HL-60/S4 (cell line): Measurements from ENCODE around the gene HSDL2.
"Not testable (repeated sequence)": the region's sequence is repeated elsewhere in the genome, so short reads cannot be mapped to it uniquely, and the experiment has no call there.

Experiments used
- in situ Hi-C: fragments of 300-500 bp; cut with MboI; formaldehyde crosslinking; loops from 2 replicates; pipeline ENCODE4 v1.14.3; 2022; ENCODE audit warnings: low sequenced_read_pairs

Gene HSDL2

DNA sequence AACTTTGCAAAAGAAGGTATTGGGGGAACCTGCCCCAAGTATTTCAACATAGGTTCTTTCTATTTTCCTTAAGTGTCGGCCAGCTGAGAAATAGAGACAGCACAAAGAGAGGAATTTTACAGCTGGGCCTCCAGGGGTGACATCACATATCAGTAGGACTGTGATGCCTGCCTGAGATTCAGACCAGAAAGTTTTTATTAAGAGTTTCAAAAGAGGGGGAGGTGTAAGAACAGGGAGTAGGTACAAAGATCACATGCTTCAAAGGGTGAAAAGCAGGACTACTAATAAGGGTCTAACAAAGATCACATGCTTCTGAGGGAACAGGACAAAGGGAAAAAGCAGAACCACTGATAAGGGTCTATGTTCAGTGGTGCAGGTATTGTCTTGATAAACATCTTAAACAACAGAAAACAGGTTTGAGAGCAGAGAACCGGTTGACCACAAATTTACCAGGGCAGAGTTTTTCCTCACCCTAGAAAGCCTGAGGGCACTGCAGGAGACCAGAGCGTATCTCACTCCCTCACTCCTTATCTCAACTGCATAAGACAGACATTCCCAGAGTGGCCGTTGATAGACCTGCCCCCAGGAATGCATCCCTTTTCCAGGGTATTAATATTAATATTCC lies 12.1 kb downstream of the HSDL2 start:
- in situ Hi-C loops: not testable (repeated sequence)

DNA sequence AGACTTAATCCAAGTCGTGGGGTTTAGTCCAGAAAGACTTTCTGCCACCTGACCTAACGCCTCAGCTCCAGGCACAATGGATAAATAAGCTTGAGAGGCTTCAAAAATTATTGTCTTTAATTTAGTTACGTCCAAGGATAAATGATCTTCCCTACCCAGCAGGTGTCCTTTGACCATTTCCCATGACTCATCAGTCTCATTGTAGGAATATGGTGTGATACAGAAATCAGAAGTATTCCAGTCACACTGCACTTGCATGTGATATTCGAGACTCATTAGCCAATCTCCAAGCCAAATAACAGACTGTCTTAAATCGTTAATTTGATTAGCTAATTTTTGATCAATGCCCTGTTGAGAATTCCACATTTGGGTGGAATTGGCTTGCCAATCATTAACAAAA lies 13.2 kb downstream of the HSDL2 start:
- in situ Hi-C loops: not testable (repeated sequence)

DNA sequence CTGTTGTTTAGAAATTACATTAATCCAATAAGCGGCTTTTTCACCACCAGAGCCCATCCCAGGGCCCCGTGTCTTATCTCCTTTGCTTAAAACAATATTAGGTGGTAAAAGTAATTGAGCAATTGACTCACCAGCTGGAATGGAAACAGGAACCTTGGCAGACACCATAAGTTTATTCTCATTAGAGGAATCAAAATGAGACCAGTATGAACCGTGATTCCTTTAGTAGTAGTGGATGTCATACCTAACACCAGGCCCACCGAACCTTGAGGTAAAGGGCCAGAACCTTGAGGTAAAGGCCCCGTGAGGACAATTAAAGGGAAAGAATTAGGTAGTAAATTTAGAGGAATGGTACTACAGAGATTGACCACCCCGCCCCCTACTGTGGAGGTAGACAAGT lies 16.5 kb downstream of the HSDL2 start:
- in situ Hi-C loops: no loop called here

DNA sequence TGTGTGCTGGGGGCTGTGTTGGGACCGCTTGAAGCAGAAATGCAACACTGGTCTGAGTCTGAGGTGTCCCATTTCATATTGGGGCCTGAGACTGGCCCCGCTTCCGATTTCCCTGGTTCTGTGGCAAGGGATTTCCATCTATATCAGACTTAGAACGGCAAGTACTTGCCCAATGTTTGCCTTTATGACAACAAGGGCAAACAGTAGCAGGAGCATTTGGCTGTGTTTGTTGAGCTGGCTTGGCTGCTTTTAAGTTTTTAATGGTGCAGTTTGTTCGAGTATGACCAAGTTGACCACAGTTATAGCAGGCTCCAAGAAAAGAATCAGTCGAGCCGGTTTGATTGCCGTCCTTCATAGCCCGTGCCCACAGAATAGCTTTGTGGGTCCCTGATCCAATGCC lies 17.0 kb downstream of the HSDL2 start:
- in situ Hi-C loops: no loop called here

DNA sequence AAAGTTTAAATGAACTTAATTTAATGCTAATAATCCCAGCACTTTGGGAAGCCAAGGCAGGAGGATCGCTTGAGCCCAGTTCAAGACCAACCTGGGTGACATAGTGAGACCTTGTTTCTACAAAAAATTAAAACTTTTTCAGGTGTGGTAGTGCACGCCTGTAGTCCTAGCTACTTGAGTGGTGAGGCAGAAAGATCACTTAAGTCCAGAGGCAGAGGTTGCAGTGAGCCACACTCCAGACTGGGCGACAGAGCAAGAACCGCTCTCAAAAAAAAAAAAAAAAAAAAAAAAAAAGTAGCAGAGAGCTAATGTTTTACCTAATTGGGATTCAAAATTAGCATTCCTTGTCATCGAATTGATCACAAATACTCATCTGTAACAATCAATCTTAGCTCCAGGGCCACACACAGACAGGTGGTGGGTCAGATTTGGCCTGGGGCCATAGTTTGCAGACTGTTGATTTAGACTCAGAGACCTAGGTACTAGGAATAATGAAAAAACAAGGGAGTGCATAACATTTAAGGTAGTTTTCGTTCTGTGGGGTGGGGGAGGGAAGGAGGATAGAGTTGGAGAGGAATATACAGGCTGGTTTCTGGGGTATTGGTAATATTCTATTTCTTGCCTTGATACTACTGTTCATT lies 21.4 kb downstream of the HSDL2 start:
- in situ Hi-C loops: no loop called here

DNA sequence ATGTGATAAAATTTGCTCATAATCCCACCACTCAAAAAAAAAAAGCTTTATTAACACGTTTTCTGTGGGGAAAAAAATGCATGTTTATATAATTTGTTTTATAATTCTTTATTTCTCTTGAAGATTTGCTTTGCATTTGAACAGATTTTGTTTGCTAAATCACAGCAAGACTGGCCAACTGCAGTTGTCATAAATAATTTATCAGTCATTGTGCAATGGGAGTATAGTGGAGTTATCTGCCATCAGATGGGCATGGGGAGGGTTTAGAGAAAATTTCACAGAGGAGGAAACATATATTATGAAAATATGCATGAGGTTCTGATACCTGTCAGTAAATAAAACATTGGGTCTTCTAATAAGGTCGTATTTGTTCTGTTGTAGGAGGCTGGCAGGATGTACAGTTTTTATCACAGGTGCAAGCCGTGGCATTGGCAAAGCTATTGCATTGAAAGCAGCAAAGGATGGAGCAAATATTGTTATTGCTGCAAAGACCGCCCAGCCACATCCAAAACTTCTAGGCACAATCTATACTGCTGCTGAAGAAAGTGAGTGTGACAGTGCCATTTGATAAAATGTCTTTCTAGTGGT lies 23.8 kb downstream of the HSDL2 start:
- in situ Hi-C loops: no loop called here

DNA sequence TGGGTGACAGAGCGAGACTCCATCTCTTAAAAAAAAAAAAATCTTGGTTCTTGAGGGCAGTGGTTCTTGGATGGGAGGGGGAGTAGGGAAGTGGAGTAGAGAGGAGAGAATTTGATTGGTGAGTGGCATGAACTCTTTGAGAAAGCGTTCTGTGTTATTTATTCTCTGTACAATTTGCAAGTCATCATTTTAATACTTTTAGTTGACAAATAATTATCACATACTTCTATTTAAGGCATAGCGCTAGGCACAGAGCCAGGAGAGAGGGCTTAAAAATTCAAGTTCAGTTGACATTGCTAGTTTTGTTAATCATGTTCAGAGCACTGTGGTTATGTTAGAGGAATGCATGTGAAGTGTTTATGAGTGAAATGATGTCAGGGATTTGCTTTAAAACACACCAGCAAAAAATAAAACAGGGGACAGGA lies 24.6 kb downstream of the HSDL2 start:
- in situ Hi-C loops: no loop called here

DNA sequence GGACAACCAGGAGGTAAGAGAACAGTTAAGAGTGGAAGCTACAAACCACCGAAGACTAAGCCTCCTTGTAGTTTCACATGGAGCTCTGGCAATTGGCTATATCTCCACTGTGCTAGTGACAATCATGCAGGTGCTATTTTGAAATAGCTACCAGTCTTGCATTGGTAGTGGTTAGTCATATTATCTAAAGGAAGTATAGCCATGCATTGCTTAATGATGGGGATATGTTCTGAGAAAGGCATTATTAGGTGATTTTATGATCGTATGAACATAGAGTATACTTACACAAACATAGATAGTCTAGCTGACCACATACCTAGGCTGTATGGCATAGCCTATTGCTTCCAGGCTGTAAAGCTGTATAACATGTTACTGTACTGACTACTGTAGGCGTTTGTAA lies 28.4 kb downstream of the HSDL2 start:
- in situ Hi-C loops: no loop called here

DNA sequence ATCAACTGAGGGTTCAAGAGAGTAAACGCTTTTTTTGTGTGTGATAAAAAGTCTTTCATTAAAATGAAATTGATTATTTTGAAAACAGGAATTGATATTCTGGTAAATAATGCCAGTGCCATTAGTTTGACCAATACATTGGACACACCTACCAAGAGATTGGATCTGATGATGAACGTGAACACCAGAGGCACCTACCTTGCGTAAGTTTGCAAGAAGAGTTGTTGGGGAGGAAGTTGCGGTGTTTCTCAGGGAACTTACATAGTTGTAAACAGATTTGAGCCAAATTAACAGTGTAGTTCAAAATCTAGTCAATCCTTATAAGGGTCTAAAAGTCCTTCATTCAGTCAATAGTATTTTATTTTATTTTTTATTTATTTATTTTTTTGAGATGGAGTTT lies 28.9 kb downstream of the HSDL2 start:
- in situ Hi-C loops: no loop called here

DNA sequence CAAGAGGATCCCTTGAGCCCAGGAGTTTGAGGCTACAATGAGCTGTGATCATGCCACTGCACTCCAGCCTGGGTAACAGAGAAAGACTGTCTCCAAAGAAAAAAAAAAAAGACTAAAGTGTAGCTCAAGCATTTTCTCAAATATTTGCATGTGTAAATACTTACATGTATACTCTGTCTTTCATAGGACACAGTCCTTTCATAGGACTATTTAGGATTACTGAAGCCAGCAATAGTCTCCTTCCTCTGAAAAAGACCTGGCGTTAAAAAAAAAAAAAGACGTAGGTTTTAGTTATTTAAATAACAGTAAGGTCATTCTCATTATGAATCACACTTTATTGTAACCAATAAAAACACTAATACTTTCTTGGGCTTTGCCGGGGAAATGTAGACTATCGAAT lies 29.9 kb downstream of the HSDL2 start:
- in situ Hi-C loops: no loop called here

DNA sequence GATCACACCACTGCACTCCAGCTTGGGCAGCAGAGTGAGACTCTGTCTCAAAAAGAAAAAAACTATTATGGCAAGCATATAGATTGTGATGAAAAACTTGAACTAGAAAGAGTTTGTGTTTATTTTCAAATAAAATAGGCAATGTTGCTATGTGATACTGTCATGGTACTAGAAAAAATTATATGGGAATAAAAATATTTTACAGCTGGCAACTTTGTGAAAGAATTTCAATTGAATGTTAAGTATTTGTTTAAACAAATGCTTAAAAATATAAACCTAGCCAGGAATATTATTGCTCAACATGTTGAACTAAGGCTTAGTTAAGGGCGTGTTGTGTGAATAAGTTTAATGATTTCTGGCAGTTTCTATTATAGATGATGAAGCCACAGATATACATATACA lies 31.7 kb downstream of the HSDL2 start:
- in situ Hi-C loops: no loop called here

DNA sequence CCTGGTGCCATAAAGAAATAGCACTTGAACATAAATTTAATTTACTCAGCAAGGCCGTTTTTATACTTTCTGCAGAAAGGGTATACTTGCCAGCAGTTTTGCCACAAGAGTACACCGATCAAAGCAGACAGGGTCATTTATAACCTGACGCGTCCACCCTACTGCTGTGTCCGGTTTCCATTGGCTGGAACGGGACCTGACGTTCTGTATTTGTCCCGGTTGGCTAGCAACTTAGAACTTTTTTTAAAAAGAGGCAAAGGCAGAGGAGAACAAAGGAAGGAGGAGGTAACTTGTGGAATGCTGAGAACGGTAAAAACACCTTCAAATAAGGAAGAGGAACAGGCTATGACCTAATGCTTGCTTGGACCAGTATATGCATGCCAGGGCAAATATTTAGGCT lies 33.8 kb downstream of the HSDL2 start:
- in situ Hi-C loops: not testable (repeated sequence)

DNA sequence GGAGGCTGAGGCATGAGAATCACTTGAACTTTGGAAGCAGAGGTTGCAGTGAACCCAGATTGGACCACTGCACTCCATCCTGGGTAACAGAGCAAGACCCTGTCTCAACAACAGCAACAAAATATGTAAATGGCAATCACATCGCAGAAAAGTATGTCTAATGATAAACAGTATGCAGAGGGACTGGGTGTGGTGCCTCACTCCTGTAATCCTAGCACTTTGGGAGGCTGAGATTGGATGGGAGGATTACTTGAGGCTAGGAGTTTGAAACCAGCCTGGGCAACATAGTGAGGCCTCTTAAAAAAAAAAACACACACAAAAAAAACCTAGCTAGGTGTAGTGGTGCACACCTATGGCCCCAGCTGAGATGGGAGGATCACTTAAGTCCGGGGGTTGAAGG lies 40.3 kb downstream of the HSDL2 start:
- in situ Hi-C loops: no loop called here

DNA sequence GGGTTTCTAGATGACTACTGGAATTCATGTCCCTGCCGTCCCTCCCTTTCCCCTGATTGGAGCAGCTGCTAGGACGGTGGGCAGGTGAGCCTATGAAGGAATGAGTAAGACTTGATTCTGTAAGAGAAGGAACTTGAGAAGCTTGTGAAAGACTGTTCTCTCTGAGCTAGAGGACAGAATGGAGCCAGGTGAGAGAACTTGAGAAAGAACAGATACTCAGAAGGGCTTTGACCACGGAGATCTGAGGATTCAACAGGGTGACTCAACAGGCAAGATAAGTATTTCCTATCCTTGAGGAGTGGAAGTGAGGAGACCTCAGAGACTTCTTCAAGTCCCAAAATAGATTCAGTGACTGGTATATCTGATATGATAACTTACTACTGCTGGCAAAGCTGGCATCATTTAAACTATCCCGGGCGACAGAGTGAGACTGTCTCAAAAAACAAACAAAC lies 41.9 kb downstream of the HSDL2 start:
- in situ Hi-C loops: no loop called here

DNA sequence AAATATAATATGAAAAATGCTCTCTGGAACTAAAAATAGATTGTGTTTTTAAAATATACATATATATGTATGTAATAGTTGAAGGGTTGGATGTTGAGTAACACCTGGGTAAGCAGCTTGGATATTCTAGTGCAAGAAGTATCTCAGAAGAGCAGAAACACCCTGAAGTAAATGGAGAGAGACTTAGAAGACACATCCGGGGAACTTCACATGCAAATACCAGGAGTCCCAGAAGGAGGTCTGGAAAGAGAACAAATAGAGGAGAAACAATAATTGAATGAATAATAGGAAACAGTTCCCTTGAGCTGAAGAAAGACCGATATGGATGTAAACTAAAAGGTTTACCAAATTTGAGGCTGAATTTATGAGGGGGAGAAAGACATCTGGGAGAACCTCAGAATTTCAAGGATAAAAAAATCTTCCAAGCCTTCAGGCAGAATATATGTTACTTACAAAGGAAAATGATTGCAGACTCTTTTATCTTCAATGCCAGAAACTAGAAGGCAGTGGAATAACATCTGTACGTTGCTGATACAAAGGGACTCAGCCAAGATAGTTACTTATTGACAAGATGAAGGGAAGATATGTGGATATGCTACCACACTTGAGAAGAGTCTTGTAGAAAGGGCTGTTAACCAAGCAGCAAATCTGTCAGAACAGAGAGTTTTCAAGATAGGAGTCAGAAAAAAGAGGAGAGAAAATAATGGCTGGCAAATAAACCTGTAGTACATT lies 42.7 kb downstream of the HSDL2 start:
- in situ Hi-C loops: no loop called here

DNA sequence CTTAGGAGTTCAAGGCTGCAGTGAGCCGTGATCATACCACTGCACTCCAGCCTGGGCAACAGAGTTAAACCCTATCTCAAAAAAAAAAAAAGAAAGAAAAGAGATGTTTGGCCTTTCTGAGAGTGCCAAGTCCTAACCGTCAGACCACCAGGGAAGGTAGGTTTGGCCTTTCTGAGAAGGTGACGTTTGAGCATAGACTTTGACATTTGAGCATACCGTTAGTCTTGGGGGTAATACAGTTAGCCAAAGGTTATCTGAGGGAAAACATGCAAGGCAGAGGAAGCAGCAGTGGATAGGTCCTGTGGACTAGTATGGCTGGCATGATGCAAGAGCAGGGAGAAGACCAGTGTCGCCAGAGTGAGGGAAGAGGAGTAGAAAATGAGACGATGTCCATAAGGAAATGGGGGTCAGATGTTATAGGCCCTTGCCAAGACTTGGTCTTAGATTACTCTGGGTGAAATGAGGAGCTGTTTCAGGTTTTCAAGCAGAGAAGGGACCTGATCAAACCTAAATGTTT lies 50.2 kb downstream of the HSDL2 start:
- in situ Hi-C loops: no loop called here

DNA sequence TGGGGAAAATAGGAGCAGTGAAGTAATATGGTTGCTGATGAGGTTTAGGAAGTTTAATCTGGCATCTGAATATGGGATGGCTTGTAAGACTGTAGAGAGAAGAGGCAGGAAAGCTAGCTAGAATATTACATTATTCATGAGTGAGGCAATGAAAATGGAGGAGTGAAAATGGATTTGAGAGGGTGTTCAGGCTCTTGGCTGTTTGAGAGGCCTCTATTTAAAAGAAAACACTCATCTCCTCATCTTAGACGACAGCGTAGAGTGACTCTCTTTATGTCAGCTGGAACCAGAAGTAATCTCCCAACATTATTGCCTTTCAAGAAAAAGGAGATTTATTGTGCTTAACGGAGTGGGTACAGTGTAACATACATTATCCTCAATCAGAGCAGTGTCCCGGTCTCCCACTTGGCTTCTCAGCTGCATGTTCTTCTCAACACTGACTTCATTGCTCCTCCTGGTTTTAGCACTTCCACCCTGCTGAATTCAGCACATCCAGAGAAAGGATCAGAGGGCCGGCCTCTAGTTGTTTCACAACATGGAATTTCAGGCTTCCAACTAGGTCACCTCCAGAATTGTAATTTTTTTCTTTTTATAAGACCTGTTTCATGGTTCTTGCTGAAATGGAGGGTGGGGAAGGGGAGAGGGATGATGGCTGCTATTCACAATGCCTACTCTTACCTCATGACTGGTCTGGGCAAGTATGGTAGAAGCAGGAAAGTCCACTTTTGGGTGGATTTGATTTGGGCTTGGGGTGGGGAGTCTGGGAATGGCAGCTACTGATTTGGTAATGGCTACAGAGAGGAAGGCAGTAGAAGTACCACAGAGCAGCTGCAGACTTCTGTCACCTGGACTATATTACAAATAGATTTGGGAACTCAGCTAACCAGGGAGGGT lies 53.8 kb downstream of the HSDL2 start:
- in situ Hi-C loops: no loop called here

DNA sequence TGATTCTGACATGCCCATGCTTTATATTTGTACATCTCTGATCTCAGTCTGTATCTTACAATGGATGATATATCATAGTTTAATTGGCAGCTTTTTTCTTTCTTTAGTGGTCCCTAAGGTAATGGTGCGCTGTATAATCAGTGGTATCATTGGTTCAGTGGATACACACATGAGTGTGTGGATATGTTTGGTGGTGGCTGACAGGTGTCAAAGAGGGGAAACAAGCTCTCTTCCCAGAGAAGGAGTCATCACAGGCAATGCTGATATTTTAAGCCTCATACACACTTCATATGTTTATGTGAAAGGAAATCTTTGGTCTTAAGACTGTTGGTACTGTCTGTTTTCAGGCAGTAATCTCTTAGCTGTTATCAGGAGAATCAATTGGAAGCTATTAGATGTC lies 54.6 kb downstream of the HSDL2 start:
- in situ Hi-C loops: no loop called here

DNA sequence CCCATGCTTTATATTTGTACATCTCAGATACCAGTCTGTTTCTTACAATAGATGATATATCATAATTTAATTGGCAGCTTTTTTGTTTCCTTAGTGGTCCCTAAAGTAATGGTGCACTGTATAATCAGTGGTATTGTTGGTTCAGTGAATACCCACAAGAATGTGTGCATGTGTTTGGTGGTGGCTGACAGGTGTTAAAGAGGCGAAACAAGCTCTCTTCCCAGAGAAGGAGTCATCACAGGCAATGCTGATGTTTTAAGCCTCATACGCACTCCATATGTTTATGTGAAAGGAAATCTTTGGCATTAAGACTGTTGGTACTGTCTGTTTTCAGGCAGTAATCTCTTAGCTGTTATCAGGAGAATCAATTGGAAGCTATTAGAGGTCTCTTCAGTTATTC lies 57.5 kb downstream of the HSDL2 start:
- in situ Hi-C loops: no loop called here

DNA sequence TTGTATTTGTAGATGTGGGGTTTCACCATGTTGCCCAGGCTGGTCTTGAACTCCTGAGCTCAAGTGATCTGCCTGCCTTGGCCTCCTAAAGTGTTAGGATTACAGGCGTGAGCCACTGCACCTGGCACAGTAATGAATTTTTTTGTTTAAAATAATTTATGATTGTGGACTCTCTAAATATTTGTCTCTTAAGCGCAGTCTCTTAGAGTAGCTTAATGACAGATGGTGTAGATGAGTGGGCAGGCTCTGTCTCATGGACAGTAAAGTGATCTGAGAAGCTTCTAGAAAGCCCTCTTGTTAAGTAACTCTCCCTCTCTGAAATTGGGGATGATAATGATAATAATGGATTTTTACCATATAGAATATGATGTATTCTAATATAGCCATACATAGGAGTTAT lies 59.3 kb downstream of the HSDL2 start:
- in situ Hi-C loops: no loop called here

DNA sequence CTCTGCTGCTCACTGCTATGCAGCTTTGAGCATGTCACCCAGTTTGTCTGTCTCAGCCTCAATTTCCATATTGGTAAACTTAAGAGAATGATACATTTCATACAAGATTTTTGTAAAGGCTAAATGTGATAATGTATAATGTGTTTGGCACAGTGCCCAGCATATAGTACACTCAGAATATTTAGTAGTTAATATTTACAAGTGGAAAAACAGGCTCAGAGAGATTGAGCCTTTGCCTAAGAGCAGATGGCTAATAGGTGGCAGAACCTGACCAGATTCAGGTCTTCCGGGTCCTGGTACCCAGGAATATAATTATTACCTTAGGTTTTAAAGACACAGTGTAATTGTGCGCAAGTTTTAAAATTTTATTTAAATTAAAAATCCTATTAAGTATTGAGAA lies 59.9 kb downstream of the HSDL2 start:
- in situ Hi-C loops: no loop called here
